ENCODE results near the gene INSL3.
A peak's percentile ranks its signal among the peaks of the same experiment; 100 is the strongest.
"Not testable (repeated sequence)": the region's sequence is repeated elsewhere in the genome, so short reads cannot be mapped to it uniquely, and the experiment has no call there.

Gene INSL3

DNA sequence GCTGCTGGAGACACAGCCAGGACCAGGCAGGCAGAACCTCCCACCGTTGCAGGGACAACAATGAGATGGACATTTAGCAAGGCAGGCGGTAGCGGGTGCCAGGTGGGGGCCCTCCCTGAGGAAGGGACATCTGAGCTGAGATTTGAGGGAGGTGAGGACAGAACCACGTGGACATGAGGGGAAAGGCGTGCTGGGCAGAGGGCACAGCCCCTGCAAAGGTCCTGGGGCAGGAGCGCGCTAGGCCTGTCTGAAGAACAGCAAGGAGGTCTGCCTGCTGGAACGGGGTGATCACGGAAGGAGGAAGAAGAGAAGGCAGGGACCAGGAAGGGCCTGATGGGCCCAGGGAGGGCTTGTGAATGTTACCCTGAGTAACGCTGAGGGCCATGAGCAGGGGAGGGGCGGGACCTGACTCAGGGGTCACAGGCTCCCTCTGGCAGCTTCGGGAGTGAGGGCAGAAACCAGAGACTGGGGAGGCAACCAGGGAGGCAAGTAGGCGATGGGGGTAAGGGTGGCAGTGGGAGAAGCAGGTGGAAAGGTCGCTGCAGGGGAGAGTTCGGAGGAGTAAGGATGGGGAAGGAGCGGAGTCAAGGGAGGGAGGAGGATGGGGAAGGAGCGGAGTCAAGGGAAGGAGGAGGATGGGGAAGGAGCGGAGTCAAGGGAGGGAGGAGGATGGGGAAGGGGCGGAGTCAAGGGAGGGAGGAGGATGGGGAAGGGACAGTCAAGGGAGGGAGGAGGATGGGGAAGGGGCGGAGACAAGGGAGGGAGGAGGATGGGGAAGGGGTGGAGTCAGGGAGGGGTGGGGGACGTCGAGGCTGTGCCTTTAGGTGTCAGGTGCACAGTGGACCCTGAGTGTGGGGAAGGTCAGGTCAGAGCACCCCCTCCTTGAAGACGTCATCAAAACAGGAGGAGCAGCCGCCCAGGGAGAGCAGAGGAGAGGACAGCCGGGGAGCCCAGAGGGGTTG, 42.1 kb downstream of the INSL3 start:
- peak; percentile 88 for DNase-seq

DNA sequence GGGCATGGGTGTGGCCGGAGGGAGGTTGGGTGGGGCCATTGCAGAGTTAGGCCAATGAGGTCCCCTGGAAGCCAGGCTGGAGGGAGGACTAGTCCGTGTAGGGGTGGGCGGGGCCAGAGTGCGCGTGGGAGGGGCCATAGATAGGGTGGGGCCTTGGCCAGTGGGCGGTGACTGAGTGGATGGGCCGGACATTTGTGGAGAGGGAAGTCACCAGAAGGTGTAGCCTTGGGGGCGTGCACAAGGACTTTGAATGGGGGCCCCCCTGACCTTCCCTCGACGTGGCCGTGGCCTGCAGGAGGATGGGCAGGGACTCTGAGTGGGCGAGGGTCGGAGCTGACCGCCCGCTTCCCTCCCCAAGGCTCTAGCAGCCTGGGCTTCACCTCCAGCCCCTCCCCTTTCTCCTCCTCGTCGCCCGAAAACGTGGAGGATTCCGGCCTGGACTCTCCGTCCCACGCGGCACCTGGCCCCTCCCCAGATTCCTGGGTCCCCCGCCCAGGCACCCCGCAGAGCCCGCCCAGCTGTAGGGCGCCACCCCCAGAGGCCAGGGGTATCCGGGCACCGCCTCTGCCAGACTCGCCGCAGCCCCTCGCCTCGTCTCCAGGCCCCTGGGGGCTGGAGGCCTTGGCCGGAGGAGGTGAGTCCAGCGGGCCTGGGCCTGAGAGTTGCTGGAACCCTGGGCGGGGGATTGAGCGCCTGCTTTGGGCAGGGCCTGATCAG, 42.9 kb downstream of the INSL3 start:
- peak; percentile 93 for DNase-seq

DNA sequence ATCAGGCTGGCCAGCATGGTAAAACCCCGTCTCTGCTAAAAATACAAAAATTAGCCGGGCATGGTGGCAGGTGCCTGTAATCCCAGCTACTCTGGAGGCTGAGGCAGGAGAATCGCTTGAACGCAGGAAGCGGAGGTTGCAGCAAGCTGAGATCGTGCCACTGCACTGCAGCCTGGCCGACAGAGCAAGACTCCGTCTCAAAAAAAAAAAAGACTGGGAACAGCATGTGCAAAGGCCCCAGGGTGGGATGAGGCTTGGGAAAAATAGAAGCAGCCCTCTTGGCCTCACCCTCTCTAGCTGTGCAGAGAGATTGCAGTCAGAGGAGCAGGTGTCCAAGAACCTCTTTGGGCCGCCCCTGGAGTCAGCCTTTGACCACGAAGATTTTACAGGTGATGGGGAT, 43.5 kb downstream of the INSL3 start:
- not testable (repeated sequence) for DNase-seq

DNA sequence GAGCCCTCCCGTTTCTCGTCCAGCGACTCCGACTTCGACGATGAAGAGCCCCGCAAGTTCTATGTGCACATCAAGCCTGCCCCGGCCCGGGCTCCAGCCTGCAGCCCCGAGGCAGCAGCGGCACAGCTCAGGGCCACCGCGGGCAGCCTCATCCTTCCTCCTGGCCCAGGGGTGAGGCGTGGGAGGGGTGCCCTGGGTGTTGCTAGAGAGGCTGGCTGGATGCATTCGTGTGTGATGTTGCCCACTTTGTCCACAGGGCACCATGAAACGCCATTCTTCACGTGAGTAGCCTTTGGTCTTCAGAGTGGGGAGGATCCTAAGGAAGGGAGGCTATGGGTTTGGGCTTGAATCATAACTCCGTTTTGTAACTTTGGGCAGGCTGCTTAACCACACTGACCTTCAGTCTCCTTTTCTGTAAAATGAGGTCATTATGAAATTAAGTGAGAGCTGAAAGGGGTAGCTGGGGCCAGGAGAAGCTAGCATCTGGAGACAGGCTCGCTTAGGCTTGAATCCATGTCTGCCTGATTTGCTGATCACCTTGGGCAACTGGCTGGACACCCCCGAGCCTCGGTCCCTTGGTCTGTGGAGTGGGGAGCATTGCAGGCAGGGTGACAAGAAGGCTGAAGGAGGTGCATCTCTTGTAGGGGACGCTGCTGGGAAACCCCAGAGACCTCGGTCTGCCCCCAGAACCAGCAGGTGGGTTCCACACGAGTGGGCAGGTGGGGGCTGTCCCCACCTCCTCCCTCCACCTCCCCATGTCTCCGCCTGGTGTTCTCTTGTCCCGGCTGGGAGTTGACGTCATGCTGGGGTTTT, 45.1 kb downstream of the INSL3 start:
- no peak for DNase-seq

DNA sequence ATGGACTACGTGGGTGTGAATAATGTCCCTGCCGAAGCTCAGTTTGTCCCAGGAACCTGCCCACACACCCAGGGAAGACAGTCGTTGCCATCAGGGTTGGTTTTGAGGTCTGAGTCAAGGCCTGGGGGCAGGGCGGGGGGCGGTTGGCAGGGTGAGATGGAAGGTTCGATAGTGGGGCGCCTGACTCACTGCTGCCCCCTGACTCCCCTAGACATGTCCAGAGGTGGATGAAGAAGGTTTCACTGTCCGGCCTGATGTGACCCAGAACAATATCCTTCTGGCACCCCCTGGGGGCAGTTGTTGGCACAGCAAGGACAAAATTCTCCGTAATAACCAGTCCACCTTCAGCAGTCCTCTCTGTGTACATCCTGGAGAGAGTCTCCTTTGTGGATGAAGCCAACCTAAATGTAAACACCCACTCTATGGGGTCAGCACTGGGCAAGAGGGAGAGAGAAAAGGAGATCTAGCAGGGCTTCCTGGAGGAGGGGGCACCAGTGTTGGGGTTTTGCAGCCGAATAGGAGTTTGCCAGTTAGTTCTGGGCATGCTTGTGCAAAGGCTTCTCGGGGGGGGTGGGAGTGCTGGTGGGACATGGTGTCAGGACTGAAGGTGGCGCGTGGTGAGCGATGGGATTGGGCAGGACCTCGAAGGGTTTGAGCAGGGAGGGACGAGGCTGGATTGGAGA, 45.9 kb downstream of the INSL3 start:
- DNase-seq: peak; percentile 87

DNA sequence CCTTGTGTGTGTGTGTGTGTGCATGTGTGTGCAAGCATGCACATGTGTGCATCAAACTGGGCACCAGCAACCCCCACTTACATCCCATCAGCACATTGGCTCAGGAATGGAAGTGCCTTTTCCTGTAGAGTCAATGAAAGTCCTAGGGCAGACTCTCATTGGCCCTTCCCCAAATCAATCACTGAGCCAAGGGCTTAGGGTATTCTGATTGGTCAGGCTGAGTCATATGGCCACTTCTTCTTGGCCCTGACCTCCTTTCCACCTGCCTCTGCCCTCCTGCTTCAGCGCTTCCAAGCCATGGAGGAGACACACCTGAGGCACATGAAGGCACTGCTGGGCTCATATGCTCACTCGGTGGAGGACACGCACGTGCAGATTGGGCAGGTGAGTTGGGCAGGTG, 49.1 kb downstream of the INSL3 start:
- no peak for DNase-seq

DNA sequence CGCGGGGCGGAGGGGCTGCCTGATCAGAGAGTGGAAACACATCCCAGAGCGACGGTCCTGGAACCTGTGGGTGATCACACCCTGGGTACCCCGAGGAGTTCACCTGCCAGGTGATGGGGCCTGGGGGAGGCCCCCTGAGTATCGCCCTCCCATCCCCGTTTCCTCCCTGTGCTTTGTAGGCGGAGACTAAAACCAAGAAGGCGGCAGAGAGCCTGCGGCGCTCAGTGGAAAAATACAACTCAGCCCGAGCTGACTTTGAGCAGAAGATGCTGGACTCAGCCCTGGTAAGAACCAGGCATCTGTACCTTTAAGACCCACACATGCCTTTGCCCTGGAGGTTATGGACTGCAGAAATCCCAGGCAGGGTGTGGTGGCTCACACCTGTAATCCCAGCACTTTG, 50.7 kb downstream of the INSL3 start:
- DNase-seq: no peak

DNA sequence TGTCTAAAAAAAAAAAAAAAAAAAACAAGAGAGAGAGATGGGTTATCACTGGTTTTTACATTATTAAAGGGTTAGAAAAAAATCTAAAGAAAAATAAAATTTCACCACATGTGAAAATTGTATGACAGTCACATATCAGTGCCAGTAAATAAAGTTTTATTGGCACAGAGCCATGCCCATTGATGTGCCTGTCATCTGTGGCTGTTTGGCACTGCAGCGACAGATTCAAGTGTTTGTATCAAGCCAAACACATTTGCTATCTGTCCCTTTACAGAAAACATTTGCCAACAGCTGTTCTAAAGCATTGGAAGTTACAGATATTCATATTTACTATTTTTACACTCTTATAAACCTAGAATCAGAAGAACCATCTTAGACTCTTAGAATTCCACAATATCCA, 53.8 kb downstream of the INSL3 start:
- DNase-seq: no peak

DNA sequence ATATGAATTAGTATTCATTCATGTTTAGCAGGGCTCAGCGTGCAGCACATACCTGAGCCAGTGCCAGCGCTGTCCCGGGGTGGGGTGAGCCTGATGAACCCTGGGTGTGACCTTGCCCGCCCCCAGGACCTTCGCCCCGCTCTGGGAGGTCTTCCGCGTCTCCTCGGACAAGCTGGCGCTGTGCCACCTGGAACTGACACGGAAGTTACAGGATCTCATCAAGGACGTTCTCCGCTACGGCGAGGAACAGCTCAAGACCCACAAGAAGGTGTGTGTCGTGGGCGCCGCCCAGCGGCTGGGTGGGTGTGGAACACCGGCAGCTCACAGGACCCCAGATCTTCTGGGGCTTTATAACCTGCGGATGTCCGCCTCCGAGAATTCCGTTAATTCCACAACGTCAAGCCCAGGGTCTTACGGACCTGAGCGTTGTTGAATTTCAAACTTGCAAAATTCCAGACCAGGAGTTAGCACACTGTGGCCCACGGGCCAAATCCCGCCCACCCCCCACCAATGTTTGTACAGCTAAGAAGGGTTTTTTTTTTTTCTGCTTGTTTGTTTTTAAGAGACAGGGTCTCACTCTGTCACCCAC, 54.7 kb downstream of the INSL3 start:
- DNase-seq: peak; percentile 92
